GM12878 (cell line): ENCODE measurements around the gene EDC3. TPM values are rescaled to one million over a fixed set of nuclear protein-coding genes. Genes with fewer than 3 reads are reported as not detected.

Experiments
- ATAC-seq: fragments of 200-7000 bp; cut with Tn5 transposase; 3 replicates; pipeline ENCODE4 v1.9.1; 2020; ENCODE audit warnings: mild to moderate bottlenecking, moderate library complexity
- BruUV-seq: library from RNA; stranded (reverse); fragments of 400-500 nt; replicated peaks from 2 replicates; lab custom pipeline; 2021; lab: Mats Ljungman, UMichigan
- CTCF ChIA-PET: fragments of 300-600 bp; sonication (Branson Sonifier 250); formaldehyde crosslinking; extraction: SDS; loops from one replicate; lab custom pipeline; 2021; ENCODE audit warnings: inconsistent platforms; lab: Yijun Ruan, JAX
- POLR2A ChIA-PET: fragments of 350-600 bp; formaldehyde crosslinking; extraction: SDS; loops from one replicate; lab custom pipeline; 2021; ENCODE audit warnings: inconsistent platforms; lab: Charles Lee
- RAD21 ChIA-PET: fragments of 300-600 bp; sonication (Branson Sonifier 250); formaldehyde crosslinking; loops from one replicate; lab custom pipeline; 2023; ENCODE audit warnings: antibody characterized with exemption; ENCODE audit not compliant: unreplicated experiment; lab: Charles Lee
- SMC1A ChIA-PET: fragments of 300-600 bp; sonication (Branson Sonifier 250); formaldehyde crosslinking; loops from one replicate; lab custom pipeline; 2023; ENCODE audit not compliant: unreplicated experiment, uncharacterized antibody; lab: Charles Lee
- DNase-seq: peaks from one replicate; pipeline ENCODE4 v3.0.0-alpha.2; 2011; ENCODE audit warnings: low read depth, low spot score
- FAIRE-seq: peaks from 3 replicates; lab custom pipeline; 2011; peaks lifted over from hg19 to GRCh38; lab: Jason Lieb, UNC
- H2AFZ ChIP-seq: 2 replicates; pipeline ENCODE4 v1.6.0; 2011; ENCODE audit warnings: low read depth, low read length, control low read depth; ENCODE audit not compliant: control insufficient read depth
- H3K27ac ChIP-seq: 2 replicates; pipeline ENCODE4 v1.5.1; 2011; ENCODE audit warnings: control low read depth; ENCODE audit not compliant: control insufficient read depth, insufficient read depth
- H3K27me3 ChIP-seq, 2 experiments: replicated peaks in 1 of 2; 2 replicates each; pipeline versions ENCODE4 v1.6.0 to v1.6.1; 2011; ENCODE audit warnings: low read length in 1 of 2; ENCODE audit not compliant: control insufficient read depth in 2 of 2, insufficient read depth in 2 of 2
- H3K36me3 ChIP-seq, 2 experiments: 2 replicates each; pipeline ENCODE4 v1.5.1; 2011; ENCODE audit warnings: low read length in 1 of 2; ENCODE audit not compliant: control insufficient read depth in 2 of 2, insufficient read depth in 2 of 2
- H3K4me1 ChIP-seq: 2 replicates; pipeline ENCODE4 v1.6.1; 2011; ENCODE audit warnings: mild to moderate bottlenecking, low read length, moderate library complexity, mixed read lengths; ENCODE audit not compliant: control insufficient read depth, insufficient read depth
- H3K4me2 ChIP-seq: 2 replicates; pipeline ENCODE4 v1.6.0; 2011; ENCODE audit warnings: control low read depth; ENCODE audit not compliant: control insufficient read depth, insufficient read depth
- H3K4me3 ChIP-seq: fragments of 200-600 bp; sonication (generic); 2 replicates; pipeline ENCODE4 v1.5.1; 2016
- H3K79me2 ChIP-seq: 2 replicates; pipeline ENCODE4 v1.6.0; 2011; ENCODE audit warnings: low read length; ENCODE audit not compliant: control insufficient read depth, insufficient read depth
- H3K9ac ChIP-seq: 2 replicates; pipeline ENCODE4 v1.8.0; 2011; ENCODE audit warnings: low read length, control low read depth, mixed read lengths; ENCODE audit not compliant: control insufficient read depth, insufficient read depth
- H3K9me3 ChIP-seq: replicated peaks from 3 replicates; pipeline ENCODE4 v1.5.1; 2011; ENCODE audit warnings: mild to moderate bottlenecking, low read length; ENCODE audit not compliant: control insufficient read depth, insufficient read depth
- H4K20me1 ChIP-seq: 2 replicates; pipeline ENCODE4 v1.6.0; 2011; ENCODE audit not compliant: control insufficient read depth, insufficient read depth
- CHD4 ChIP-seq: fragments of 200-600 bp; sonication (generic); IDR thresholded peaks from 2 replicates; pipeline ENCODE4 v1.6.1; 2016; ENCODE audit warnings: mild to moderate bottlenecking
- CREM ChIP-seq: IDR thresholded peaks from 2 replicates; pipeline ENCODE4 v1.6.1; 2014; ENCODE audit warnings: antibody characterized with exemption, low read depth
- JUND ChIP-seq: IDR thresholded peaks from 2 replicates; pipeline ENCODE4 v1.6.1; 2012; ENCODE audit warnings: low read depth, mild to moderate bottlenecking, low read length, improper control_type of control experiment, moderate library complexity
- NKRF ChIP-seq: fragments of 450-650 bp; conservative IDR thresholded peaks from 2 replicates; pipeline ENCODE4 v1.6.1; 2017; ENCODE audit warnings: mild to moderate bottlenecking, moderate library complexity
- PRDM15 ChIP-seq: fragments of 450-650 bp; formaldehyde crosslinking; IDR thresholded peaks from 2 replicates; pipeline ENCODE4 v1.4.0; 2020; ENCODE audit warnings: mild to moderate bottlenecking, moderate library complexity
- RCOR1 ChIP-seq: conservative IDR thresholded peaks from 2 replicates; pipeline ENCODE4 v1.6.1; 2012; ENCODE audit warnings: low read depth, low read length, improper control_type of control experiment
- RELA ChIP-seq: fragments of 450-650 bp; IDR thresholded peaks from 2 replicates; pipeline ENCODE4 v1.8.0; 2014; ENCODE audit warnings: borderline replicate concordance; ENCODE audit not compliant: partially characterized antibody
- SMC3 ChIP-seq: IDR thresholded peaks from 2 replicates; pipeline ENCODE4 v1.6.1; 2011; ENCODE audit warnings: low read length, improper control_type of control experiment, borderline replicate concordance
- YY1 ChIP-seq: IDR thresholded peaks from 2 replicates; pipeline ENCODE4 v1.6.1; 2011; ENCODE audit warnings: low read depth, mild to moderate bottlenecking, low read length
- ZBTB33 ChIP-seq: fragments of 450-650 bp; IDR thresholded peaks from 2 replicates; pipeline ENCODE4 v1.6.1; 2017; ENCODE audit warnings: mild to moderate bottlenecking
- ZBTB40 ChIP-seq: fragments of 450-650 bp; IDR thresholded peaks from 2 replicates; pipeline ENCODE4 v1.6.1; 2016; ENCODE audit warnings: mild to moderate bottlenecking, moderate library complexity, borderline replicate concordance
- in situ Hi-C: fragments of 300-500 bp; cut with MboI; formaldehyde crosslinking; loops from 9 replicates; pipeline ENCODE4 v1.14.3; 2018; ENCODE audit warnings: mixed read lengths
- intact Hi-C: fragments of 100-400 bp; cut with micrococcal nuclease; formaldehyde crosslinking; loops from one replicate; pipeline ENCODE4 v1.14.2; 2022; ENCODE audit not compliant: unreplicated experiment
- polyA plus RNA-seq, 11 experiments: library from polyadenylated mRNA; depleted of rRNA in 4 of 11; unstranded in 6 of 11; stranded (reverse) in 5 of 11; fragments of >200 nt; fragmentation: Nextera tagmentation in 4 of 11; fragmentation: Illumina TruSeq in 1 of 11; extraction: Ambion mirVana in 4 of 11; extraction: Trizol in 1 of 11; gene quantifications; 1 replicate in 1 of 11; 2 replicates in 10 of 11; pipeline versions ENCODE4 v1.2.1 to v1.2.3, GENCODE V29; 2011 to 2016; ENCODE audit warnings: inconsistent platforms in 2 of 11, missing spikeins in 2 of 11, low read depth in 1 of 11
- total RNA-seq, 4 experiments: library from RNA; depleted of rRNA in 3 of 4; stranded (reverse); fragments of >200 nt in 3 of 4; fragmentation: Illumina TruSeq in 1 of 4; extraction: Trizol in 1 of 4; gene quantifications; 2 replicates each; pipeline versions ENCODE4 v1.2.1 to v1.2.3, GENCODE V29; 2013 to 2021

EDC3 gene
- total and polyA plus RNA-seq, 10 of the 15 experiments (the other 5 are each of a cell fraction or from before 2014, with no cell fraction given): 11.8 to 48.4 (median 35.3) TPM

- H3K9ac ChIP-seq: no peak overlapping the region
- in situ Hi-C loops: no loop called here
- DNase-seq: no peak
- FAIRE-seq: no peak
- H4K20me1 ChIP-seq: no peaks in the 10 kb centered on the region
- TF ChIP-seq JUND (no peak), YY1 (no peak), RELA (no peak), PRDM15 (CRISPR knock-in tag) (no peak), NKRF (no peak), ZBTB40 (no peak), RCOR1 (no peak), ZBTB33 (no peak), CREM (no peak), SMC3 (no peak), CHD4 (no peak)
- no peaks in the 10 kb centered on the region for H3K36me3 ChIP-seq
- no peaks in the 10 kb centered on the region for H3K79me2 ChIP-seq
- H3K27ac ChIP-seq: no peak overlapping the region
- ATAC-seq: no peak
- POLR2A ChIA-PET: no interaction called here
- RAD21 ChIA-PET: interaction anchor here (0.6 kb wide), 1 partner anchor 1503 kb away, joined by 4 read pairs; no protein-coding TSS in a partner anchor
- SMC1A ChIA-PET: interaction anchor here (1.4 kb wide), 1 partner anchor 44 kb away, joined by 3 read pairs; no protein-coding TSS in a partner anchor
- no peak overlapping the region for H2AFZ ChIP-seq
- BruUV-seq: no TSS peak
- H3K4me1 ChIP-seq: peaks cover 4% of the 10 kb centered on the region
- CTCF ChIA-PET: no interaction called here
- intact Hi-C loops: no loop called here
- no peaks in the 10 kb centered on the region for H3K9me3 ChIP-seq
- no peak overlapping the region for H3K4me3 ChIP-seq
- peaks cover 0 to 3% of the 10 kb centered on the region in 2 experiments; a peak in 3 of 4 replicates for H3K27me3 ChIP-seq
- H3K4me2 ChIP-seq: no peak overlapping the region
These were observed 28.9 kb upstream of the EDC3 start for GRCh38 chr15:74724570-74725224.
